H9 (cell line): ENCODE data around the gene LRMDA. TPM values are rescaled to one million over a fixed set of nuclear protein-coding genes. Genes with fewer than 3 reads are reported as not detected.

Experiments used
- DNase-seq: peaks from one replicate; pipeline ENCODE4 v3.0.0-alpha.2; 2017
- H2AFZ ChIP-seq: one replicate; pipeline ENCODE4 v1.6.1; 2013; ENCODE audit warnings: mild to moderate bottlenecking, low read length, control low read depth, moderate library complexity
- H2AK5ac ChIP-seq: 2 replicates; pipeline ENCODE4 v1.6.1; 2013; ENCODE audit warnings: low read length, control low read depth, mixed read lengths; ENCODE audit not compliant: insufficient read length
- H2BK120ac ChIP-seq: one replicate; pipeline ENCODE4 v1.6.1; 2013; ENCODE audit warnings: low read depth, mild to moderate bottlenecking, low read length, control low read depth, inconsistent platforms; ENCODE audit not compliant: poor library complexity, severe bottlenecking
- H2BK12ac ChIP-seq: 2 replicates; pipeline ENCODE4 v1.6.1; 2013; ENCODE audit warnings: low read length, control low read depth, mixed read lengths, low read depth; ENCODE audit not compliant: insufficient read length
- H2BK15ac ChIP-seq: 2 replicates; pipeline ENCODE4 v1.6.1; 2013; ENCODE audit warnings: low read depth, low read length, control low read depth
- H2BK20ac ChIP-seq: one replicate; pipeline ENCODE4 v1.6.1; 2013; ENCODE audit warnings: low read depth, mild to moderate bottlenecking, low read length, control low read depth, inconsistent platforms; ENCODE audit not compliant: poor library complexity, severe bottlenecking
- H2BK5ac ChIP-seq: 2 replicates; pipeline ENCODE4 v1.6.1; 2013; ENCODE audit warnings: low read length, control low read depth, mixed read lengths; ENCODE audit not compliant: insufficient read length
- H3K14ac ChIP-seq: 2 replicates; pipeline ENCODE4 v1.6.1; 2013; ENCODE audit warnings: low read length, control low read depth; ENCODE audit not compliant: insufficient read depth
- H3K18ac ChIP-seq: 2 replicates; pipeline ENCODE4 v1.6.1; 2013; ENCODE audit warnings: low read depth, mild to moderate bottlenecking, mixed read lengths, low read length, control low read depth; ENCODE audit not compliant: insufficient read length
- H3K23ac ChIP-seq: 2 replicates; pipeline ENCODE4 v1.6.1; 2013; ENCODE audit warnings: low read length, control low read depth, mixed read lengths, low read depth; ENCODE audit not compliant: insufficient read length
- H3K23me2 ChIP-seq: 2 replicates; pipeline ENCODE4 v1.6.1; 2013; ENCODE audit warnings: low read depth, mild to moderate bottlenecking, mixed read lengths, low read length, control low read depth; ENCODE audit not compliant: insufficient read length, poor library complexity, severe bottlenecking
- H3K27ac ChIP-seq: 2 replicates; pipeline ENCODE4 v1.5.1; 2013; ENCODE audit warnings: low read length, control low read depth, mixed read lengths, low read depth; ENCODE audit not compliant: insufficient read length
- H3K27me3 ChIP-seq: 2 replicates; pipeline ENCODE4 v1.6.1; 2013; ENCODE audit warnings: low read length, control low read depth, inconsistent platforms; ENCODE audit not compliant: insufficient read depth
- H3K4ac ChIP-seq: 2 replicates; pipeline ENCODE4 v1.6.1; 2013; ENCODE audit warnings: low read depth, mild to moderate bottlenecking, control low read depth, inconsistent platforms, low read length, moderate library complexity
- H3K4me1 ChIP-seq: 2 replicates; pipeline ENCODE4 v1.6.1; 2013; ENCODE audit warnings: low read length, control low read depth, inconsistent platforms; ENCODE audit not compliant: insufficient read depth
- H3K4me2 ChIP-seq: 2 replicates; pipeline ENCODE4 v1.6.1; 2013; ENCODE audit warnings: low read length, control low read depth, mixed read lengths; ENCODE audit not compliant: insufficient read length, insufficient read depth
- H3K56ac ChIP-seq: 2 replicates; pipeline ENCODE4 v1.6.1; 2013; ENCODE audit warnings: low read depth, mild to moderate bottlenecking, mixed read lengths, low read length, control low read depth; ENCODE audit not compliant: insufficient read length
- H3K79me1 ChIP-seq: 2 replicates; pipeline ENCODE4 v1.6.1; 2013; ENCODE audit warnings: low read depth, mild to moderate bottlenecking, moderate library complexity, low read length, control low read depth, inconsistent platforms; ENCODE audit not compliant: insufficient read depth, poor library complexity, severe bottlenecking
- H3K79me2 ChIP-seq: 2 replicates; pipeline ENCODE4 v1.6.1; 2013; ENCODE audit warnings: low read length, control low read depth, inconsistent platforms; ENCODE audit not compliant: insufficient read depth
- H3K9ac ChIP-seq: 2 replicates; pipeline ENCODE4 v1.6.1; 2013; ENCODE audit warnings: low read length, control low read depth, mixed read lengths; ENCODE audit not compliant: insufficient read length; ENCODE audit errors: extremely low read depth
- H3K9me3 ChIP-seq: one replicate; pipeline ENCODE4 v1.6.1; 2013; ENCODE audit warnings: low read depth, low read length, inconsistent platforms; ENCODE audit not compliant: control insufficient read depth
- H3T11ph ChIP-seq: one replicate; pipeline ENCODE4 v1.6.1; 2013; ENCODE audit warnings: mild to moderate bottlenecking, low read length, control low read depth, inconsistent platforms
- H4K20me1 ChIP-seq: one replicate; pipeline ENCODE4 v1.6.1; 2013; ENCODE audit not compliant: control insufficient read depth, insufficient read length, insufficient read depth
- H4K5ac ChIP-seq: 2 replicates; pipeline ENCODE4 v1.6.1; 2013; ENCODE audit warnings: low read depth, mild to moderate bottlenecking, mixed read lengths, low read length, control low read depth; ENCODE audit not compliant: insufficient read length
- H4K8ac ChIP-seq: replicated peaks from 2 replicates; pipeline ENCODE4 v1.6.1; 2013; ENCODE audit warnings: low read length, control low read depth, mixed read lengths, low read depth; ENCODE audit not compliant: insufficient read length
- H4K91ac ChIP-seq: 2 replicates; pipeline ENCODE4 v1.6.1; 2013; ENCODE audit warnings: low read depth, mild to moderate bottlenecking, moderate library complexity, mixed read lengths, low read length, control low read depth; ENCODE audit not compliant: insufficient read length
- H3K27ac Mint-ChIP-seq, 3 experiments: 2 replicates in 2 of 3; 3 replicates in 1 of 3; pipeline ENCODE4 v1.8.0; 2020 to 2021; ENCODE audit warnings: mixed read lengths in 3 of 3, mild to moderate bottlenecking in 1 of 3, moderate library complexity in 1 of 3
- H3K27me3 Mint-ChIP-seq: 2 replicates; pipeline ENCODE4 v1.8.0; 2021; ENCODE audit warnings: low read depth, mild to moderate bottlenecking, moderate library complexity, mixed read lengths
- H3K36me3 Mint-ChIP-seq, 3 experiments: 2 replicates in 2 of 3; 3 replicates in 1 of 3; pipeline ENCODE4 v1.8.0; 2020 to 2021; ENCODE audit warnings: low read depth in 3 of 3, mixed read lengths in 3 of 3; ENCODE audit not compliant: insufficient read depth in 1 of 3
- H3K4me1 Mint-ChIP-seq, 2 experiments: 2 replicates each; pipeline ENCODE4 v1.8.0; 2020; ENCODE audit warnings: mixed read lengths in 2 of 2
- H3K4me3 Mint-ChIP-seq, 2 experiments: 2 replicates in 1 of 2; 3 replicates in 1 of 2; pipeline ENCODE4 v1.8.0; 2020 to 2021; ENCODE audit warnings: mild to moderate bottlenecking in 2 of 2, mixed read lengths in 2 of 2, moderate library complexity in 1 of 2
- H3K9me3 Mint-ChIP-seq, 2 experiments: 2 replicates in 1 of 2; 3 replicates in 1 of 2; pipeline ENCODE4 v1.8.0; 2020; ENCODE audit warnings: mild to moderate bottlenecking in 2 of 2, mixed read lengths in 2 of 2, moderate library complexity in 1 of 2
- WGBS: extraction: QIAGEN DNeasy Blood & Tissue Kit; methylation state at CpG from one replicate; pipeline ENCODE4 v1.1.7; 2013; ENCODE audit warnings: missing lambda C conversion rate, low lambda C conversion rate, mixed read lengths; ENCODE audit not compliant: insufficient read length; ENCODE audit errors: extremely low coverage; 5-methylcytosine and 5-hydroxymethylcytosine counted together
- total RNA-seq: library from RNA; stranded (reverse); gene quantifications from 2 replicates; pipeline ENCODE4 v1.2.1, GENCODE V29; 2021
- TF ChIP-seq, protein P1 (sequence below): fragments of 200-600 bp; sonication (generic); conservative IDR thresholded peaks from 3 replicates; pipeline ENCODE4 v1.8.0; 2021; ENCODE audit warnings: antibody characterized with exemption, mild to moderate bottlenecking

The LRMDA gene
- total RNA-seq, 1 experiment from 2014 or later, result 1.8 TPM

DNA sequence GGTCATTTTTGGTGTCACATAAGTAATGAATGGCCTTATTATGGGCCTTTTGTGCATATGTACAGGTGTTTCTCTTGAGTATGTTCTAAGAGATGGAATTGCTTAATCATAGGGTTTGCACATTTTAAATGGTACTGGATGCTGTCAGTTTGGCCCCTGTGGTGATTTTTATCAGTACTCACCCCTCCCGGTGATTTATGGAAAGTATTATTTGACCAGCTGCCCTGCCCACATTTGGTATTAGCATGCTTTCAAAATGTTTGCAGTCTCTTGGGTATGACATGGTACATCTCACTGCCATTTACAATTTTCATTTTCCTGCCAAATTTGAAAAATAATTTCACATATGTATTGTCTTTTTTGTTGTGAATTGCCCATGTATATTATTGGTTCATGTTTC, 427.7 kb downstream of the LRMDA start:
- Histone ChIP-seq H3K79me2 (no peaks in the 10 kb centered on the region), H3K14ac (no peak overlapping the region), H2BK20ac (no peak overlapping the region), H2AFZ (no peak overlapping the region), H3K23ac (no peak overlapping the region), H3K9ac (no peak overlapping the region), H3K4me1 (no peaks in the 10 kb centered on the region; the same call in none of the 2 replicates), H2BK15ac (no peak overlapping the region), H4K5ac (no peak overlapping the region), H3K18ac (no peak overlapping the region), H4K91ac (no peak overlapping the region), H4K20me1 (no peaks in the 10 kb centered on the region), H4K8ac (no peak overlapping the region), H3K79me1 (no peaks in the 10 kb centered on the region), H2AK5ac (no peak overlapping the region), H2BK5ac (no peak overlapping the region), H3K4me2 (no peak overlapping the region), H3K9me3 (no peaks in the 10 kb centered on the region), H3K23me2 (no peaks in the 10 kb centered on the region), H3K27me3 (no peaks in the 10 kb centered on the region), H2BK12ac (no peak overlapping the region), H2BK120ac (no peak overlapping the region), H3K56ac (no peak overlapping the region), H3K4ac (no peak overlapping the region), H3K27ac (no peak overlapping the region), H3T11ph (no peak overlapping the region)
- DNase-seq, result no peak
- TF ChIP-seq, protein P1, sequence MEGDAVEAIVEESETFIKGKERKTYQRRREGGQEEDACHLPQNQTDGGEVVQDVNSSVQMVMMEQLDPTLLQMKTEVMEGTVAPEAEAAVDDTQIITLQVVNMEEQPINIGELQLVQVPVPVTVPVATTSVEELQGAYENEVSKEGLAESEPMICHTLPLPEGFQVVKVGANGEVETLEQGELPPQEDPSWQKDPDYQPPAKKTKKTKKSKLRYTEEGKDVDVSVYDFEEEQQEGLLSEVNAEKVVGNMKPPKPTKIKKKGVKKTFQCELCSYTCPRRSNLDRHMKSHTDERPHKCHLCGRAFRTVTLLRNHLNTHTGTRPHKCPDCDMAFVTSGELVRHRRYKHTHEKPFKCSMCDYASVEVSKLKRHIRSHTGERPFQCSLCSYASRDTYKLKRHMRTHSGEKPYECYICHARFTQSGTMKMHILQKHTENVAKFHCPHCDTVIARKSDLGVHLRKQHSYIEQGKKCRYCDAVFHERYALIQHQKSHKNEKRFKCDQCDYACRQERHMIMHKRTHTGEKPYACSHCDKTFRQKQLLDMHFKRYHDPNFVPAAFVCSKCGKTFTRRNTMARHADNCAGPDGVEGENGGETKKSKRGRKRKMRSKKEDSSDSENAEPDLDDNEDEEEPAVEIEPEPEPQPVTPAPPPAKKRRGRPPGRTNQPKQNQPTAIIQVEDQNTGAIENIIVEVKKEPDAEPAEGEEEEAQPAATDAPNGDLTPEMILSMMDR, result no peak
- no CpG with 5 or more reads among the region's 1 CpG for WGBS
- Mint-ChIP-seq H3K27ac (no peak overlapping the region), H3K4me1 (peaks cover 26 to 27% of the 10 kb centered on the region in 2 experiments), H3K9me3 (peaks cover 5 to 8% of the 10 kb centered on the region in 2 experiments; a peak in 4 of 5 replicates), H3K27me3 (no peaks in the 10 kb centered on the region), H3K4me3 (no peak overlapping the region), H3K36me3 (peaks cover 0 to 8% (median 0%) of the 10 kb centered on the region in 3 experiments; a peak in 3 of 7 replicates)
